HG02938 (cell line): ENCODE measurements around the gene IFI27L1.
A peak's percentile ranks its signal among the peaks of the same experiment; 100 is the strongest.

Experiments used
- ATAC-seq: cut with Tn5 transposase; IDR thresholded peaks from one replicate; pipeline ENCODE4 v1.9.1; 2021; ENCODE audit warnings: mild to moderate bottlenecking, moderate library complexity; ENCODE audit not compliant: unreplicated experiment

The IFI27L1 gene

DNA sequence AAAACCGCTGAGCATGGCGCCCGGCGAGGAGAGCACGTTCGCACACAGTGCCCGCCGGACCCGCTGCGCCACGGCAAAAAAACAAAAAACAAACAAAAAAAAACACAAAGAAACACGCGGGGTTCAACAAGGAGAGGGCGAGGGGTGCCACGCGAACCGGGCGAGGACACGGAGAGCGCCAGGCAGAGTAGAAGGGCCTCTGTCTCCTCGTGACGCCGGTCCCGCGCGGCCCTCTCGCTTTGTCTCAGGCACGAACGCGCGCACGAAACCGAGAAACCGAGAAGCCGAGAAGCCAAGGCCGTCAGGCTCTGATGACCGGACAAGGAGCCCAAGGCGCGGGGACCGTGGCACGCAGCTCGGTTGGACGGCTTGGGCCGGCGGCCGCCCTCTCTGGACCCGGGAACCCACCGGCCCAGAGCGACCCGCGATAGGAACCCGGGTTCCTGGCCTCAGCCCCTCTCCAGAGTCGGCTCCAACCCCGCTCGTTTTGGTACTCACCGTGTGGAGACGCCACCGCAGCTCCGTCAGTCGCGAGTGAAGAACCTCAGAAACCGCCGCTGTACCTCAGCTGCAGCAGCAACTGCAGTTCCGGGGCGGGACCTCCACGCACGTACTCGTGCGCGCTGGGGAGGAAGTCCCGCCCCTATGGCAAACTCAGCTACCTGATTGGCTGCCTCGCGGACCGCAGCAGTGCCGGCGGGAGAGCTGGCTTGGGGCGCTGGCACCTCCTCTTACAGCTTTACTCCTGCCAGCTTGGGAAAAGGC is at the start of gene IFI27L1, which contains the start of gene DDX24:
Gene IFI27L1 (plus strand): TSS at position 690 of the 765 bp plus-strand sequence. CDS start 15,628 bp downstream, outside the sequence.
Gene DDX24 (minus strand): TSS at position 582 of the 765 bp plus-strand sequence. CDS start 1,460 bp downstream, outside the sequence.
- ATAC-seq: peak; percentile 96

DNA sequence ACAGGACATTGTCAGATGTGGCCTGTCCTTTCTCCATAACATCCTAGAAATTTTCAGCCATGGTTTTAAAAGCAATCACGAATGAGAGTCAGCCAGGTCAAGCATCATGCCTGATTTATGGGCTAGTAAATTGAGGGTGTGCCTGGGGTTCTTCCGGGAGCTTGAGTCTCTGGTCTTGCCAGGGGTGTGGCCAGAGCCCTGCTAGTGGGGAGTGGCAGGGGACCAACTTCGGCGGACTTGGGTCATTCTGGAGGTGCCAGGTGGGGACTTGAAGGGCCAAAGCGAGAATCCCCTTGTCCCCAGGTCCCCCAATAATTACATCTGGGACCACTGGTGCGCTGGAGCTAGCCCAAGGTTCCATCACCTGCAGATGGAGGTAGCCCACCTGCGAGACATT is 49.2 kb upstream of the IFI27L1 start:
- ATAC-seq: no peak

GRCh38 chr14:94034886-94035285 is 46.2 kb upstream of the IFI27L1 start:
- ATAC-seq: no peak

GRCh38 chr14:94036313-94037167 is 44.6 kb upstream of the IFI27L1 start:
- peak; percentile 94 for ATAC-seq

GRCh38 chr14:94037954-94038353 is 43.2 kb upstream of the IFI27L1 start:
- no peak for ATAC-seq

- ATAC-seq: no peak
These were observed 42.6 kb upstream of the IFI27L1 start for GRCh38 chr14:94038510-94038909.

DNA sequence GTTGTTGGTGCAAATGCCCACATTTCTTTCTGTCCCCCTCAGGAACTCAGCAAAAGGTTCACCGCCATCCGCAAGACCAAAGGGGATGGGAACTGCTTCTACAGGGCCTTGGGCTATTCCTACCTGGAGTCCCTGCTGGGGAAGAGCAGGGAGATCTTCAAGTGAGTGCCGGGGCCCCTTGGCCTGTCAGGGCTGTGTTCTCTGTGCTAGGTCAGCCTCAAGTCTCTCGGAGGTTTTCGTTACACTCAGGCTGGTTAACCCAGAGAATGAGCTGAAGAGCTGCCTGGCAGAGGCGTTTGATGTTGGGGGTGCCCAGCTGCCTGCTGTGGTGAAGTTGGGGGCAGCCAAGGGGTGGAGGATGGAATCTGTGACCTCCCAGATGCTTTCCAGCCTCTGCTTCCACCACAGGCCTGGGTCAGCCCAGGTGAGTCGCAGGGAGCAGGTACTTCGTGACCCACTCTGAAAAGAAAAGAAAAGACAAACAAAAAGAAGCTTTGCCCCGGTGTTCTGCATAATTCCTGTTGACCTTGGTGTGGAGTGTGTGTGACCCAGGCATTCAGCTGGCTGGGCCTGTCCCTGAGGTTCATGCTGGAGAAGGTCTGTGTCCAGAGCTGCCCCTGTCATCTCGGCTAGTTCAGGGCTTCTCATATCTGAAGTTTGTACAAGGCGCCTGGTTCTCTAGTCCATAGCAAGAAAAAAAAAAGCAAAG is 42.0 kb upstream of the IFI27L1 start:
- ATAC-seq: no peak

- no peak for ATAC-seq
These were observed 40.9 kb upstream of the IFI27L1 start for GRCh38 chr14:94040247-94040646.

GRCh38 chr14:94040796-94041195 is 40.3 kb upstream of the IFI27L1 start:
- ATAC-seq: no peak

DNA sequence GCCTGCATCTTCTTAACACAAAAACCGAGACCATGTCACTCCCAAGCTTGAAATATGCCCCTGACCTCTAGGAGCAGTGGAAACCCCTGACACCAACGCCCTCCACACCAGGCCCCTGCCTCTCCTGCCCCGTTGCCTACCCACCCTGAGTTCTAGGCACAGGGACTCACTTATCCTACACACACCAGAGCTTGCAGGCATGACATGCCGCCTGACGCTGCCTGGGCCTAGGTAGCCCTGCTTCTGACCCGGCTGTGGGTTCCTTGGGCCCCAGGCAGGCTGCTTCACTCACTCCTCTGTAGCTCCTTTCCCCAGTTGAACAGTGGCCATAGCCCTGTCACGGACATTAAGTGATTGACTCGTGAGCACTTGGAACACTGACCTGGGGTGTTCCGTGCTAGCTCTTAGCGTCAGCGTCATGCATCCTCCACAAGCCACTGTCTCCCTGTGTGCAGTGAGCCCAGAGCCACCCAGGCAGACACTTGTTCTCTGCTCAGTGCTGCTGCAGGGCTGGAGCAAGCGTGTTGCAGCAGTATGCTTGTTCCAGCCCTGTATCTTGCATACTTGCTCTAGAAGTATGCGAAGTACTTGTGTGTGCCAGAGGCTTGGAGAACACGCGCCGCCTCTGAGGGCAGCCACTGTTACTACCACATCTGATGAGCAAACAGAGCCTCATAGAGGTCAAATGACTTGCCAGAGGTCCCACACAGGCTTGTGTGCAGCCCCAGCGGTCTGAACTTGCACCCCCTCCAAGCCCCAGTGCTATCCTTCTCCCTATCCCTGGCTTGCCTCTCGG is 39.4 kb upstream of the IFI27L1 start:
- ATAC-seq: no peak

- no peak for ATAC-seq
These were observed 38.5 kb upstream of the IFI27L1 start for GRCh38 chr14:94042433-94043091.

- no peak for ATAC-seq
These were observed 37.9 kb upstream of the IFI27L1 start for GRCh38 chr14:94043111-94043755.

GRCh38 chr14:94043756-94044475 is 37.2 kb upstream of the IFI27L1 start:
- ATAC-seq: no peak

DNA sequence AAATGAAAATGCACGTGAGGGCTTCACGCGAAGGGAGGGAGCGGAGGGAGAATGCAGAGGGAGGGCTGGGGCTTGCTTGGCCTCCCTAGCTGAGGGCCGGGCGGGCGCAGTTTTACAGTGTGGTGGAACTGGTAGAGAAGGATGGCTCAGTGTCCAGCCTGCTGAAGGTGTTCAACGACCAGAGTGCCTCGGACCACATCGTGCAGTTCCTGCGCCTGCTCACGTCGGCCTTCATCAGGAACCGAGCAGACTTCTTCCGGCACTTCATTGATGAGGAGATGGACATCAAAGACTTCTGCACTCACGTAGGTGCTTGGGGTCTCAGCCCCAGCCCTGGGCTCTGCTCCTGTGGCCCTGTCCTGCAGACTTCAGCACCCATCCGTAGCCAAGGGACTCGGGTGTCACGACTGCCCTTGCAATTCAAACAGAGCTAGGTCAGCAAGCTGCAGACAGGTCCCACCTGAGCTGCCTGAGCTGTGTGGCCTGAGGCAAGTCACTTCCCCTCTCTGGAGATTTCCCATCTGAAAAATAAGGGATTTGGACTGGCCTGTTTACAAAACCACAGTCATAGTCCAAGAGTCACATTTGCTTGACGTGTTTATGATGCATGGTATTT is 36.5 kb upstream of the IFI27L1 start:
- ATAC-seq: no peak

- ATAC-seq: no peak
These were observed 36.0 kb upstream of the IFI27L1 start for GRCh38 chr14:94045101-94045500.

DNA sequence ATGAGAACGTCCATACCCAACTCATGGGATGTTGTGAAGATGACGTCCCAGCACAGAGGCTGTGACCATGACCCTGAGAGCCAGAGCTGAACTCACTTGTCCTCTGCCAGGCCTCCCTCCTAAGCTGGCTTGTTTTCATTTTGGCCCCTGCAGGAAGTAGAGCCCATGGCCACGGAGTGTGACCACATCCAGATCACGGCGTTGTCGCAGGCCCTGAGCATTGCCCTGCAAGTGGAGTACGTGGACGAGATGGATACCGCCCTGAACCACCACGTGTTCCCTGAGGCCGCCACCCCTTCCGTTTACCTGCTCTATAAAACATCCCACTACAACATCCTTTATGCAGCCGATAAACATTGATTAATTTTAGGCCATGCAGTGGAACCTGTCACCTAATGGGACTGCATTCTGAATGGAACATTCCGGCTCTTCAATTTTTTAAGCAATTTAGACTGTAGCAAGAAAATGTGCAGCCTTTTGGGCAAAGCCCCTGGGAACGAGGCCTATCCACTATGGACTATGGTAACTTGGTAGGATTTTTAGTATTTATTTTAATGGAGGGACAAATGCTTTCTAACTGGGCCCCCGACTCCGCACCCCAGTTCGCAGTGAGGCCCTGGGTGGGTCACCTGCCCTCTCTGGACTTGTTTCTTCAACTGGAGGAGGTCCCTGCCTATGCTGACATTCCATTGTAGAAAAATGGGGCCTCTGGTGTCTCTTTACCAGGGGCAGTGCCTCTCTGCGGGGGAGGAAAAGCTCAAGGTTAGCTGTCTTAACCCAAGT is 35.4 kb upstream of the IFI27L1 start:
- no peak for ATAC-seq

DNA sequence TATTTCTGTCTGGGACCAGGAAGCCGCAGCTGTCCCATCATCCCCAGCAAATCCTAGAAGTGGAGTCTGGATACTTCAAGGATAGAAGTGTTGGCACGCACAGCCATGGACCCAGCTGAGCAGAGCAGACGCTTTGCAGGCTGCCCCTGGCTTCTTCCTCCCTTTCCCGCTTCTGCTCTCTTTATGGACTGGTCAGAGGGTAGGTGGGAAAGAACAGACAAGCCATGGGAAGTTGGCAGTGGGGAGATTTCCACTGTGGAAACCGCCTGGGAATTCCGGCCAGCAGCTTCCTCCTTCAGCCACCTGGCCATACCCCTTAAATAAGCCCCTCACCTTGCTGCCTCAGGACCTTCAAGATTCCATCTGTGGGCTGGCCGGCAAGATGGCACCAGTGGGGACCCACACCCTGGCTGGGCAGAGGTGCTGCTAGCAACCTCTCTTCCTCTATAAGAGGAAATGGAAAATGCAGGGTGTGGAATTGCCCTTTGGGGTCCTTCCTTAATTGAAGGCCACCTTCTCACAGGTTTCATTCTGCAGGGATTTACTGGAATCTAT is 34.3 kb upstream of the IFI27L1 start:
- ATAC-seq: no peak
